UCSD-AML1 (cell line): Measurements from ENCODE around the gene ZG16.

Experiments
- DNase-seq: peaks from one replicate; lab custom pipeline; 2025; ENCODE audit not compliant: unreplicated experiment; lab: John Stamatoyannopoulos, UW

The ZG16 gene

DNA sequence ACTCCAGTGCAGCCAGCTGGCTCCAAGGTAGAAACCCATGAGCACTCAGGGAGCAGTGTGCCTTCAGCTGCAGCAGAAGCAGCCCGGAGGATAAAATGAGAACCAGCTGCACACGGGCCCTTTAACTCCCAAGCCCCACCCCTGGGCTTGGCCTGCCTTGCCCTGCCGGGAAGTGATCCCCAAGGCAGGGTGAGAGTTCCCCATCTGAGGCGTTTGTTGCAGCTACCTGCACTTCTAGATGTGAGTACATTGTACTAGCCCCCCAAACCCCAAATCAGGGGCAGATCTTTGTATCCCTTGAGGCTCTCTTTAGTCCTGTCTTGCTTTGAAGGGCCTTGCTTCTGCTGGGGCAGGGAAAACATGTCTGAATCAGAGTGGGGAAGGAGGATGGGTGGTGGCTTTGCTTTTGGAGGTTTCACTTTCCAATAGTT is 42.2 kb downstream of the ZG16 start, which contains the start of gene MVP:
Gene MVP (plus strand): TSS at position 192 of the 431 bp plus-strand sequence. CDS start 10,088 bp downstream, outside the sequence.
- peak; percentile 67 for DNase-seq

DNA sequence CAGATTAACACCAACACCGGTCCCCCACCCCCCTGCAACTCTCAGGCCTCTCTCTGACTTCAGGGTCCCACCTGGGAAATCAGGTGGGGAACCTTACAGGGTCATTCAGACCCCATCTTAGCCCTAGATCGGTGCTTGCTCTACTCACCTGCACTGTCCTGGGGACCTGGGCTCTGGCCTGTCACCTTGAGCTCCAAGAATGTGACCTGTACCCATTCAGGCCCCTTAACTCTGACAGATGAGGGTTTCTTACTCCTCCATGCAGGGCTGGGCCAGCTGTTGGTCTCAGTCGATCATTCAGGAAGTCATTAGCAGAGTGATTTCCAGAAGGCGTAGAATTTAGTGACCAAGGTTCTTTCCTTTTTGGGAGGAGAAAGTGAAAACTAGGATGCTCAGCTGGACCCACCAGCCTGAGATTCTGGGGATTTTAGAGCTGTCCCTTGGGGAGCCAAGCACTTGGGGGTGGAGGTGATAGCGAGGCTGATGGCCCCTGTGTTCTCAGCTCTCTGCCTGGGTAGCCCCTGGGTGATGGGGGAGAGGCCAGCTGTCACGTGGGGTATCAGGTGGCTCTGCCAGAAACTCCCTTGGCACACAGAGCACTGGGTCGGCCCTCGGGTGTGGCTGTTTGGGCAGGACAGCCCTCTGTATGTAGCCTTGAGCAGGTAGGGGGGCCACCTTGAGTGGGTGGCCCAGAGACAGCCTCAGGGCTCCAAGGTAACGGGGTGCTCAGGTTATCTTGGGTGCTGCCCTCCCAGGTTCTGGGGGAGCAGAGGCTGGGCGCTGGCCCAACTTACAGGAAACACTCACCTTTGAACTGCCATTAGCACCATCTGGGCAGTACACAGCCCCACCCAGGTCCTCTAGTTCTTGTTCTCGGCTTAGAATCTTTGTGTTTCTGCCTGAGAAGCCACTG is 42.9 kb downstream of the ZG16 start:
- DNase-seq: no peak

DNA sequence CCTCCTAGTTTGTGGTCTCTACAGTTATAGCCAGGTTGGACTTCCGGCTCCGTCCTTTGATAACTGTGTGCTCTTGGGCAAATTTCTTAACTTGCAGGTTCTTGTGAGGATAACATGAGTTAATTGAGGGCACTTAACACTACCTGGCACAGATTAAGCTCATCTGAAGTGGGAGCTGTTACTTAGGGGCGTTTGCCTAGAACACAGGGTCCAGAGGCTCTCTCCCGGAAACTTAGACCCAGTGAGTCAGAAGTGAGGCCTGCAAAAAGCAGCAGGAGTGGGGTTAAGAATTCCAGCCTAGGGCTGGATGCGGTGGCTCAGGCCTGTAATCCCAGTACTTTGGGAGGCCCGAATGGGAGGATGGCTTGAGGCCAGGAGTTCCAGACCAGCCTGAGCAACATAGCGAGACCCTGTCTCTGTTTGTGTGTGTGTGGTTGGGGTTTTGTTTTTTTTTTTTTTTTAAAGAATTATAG is 43.6 kb downstream of the ZG16 start:
- DNase-seq: no peak

DNA sequence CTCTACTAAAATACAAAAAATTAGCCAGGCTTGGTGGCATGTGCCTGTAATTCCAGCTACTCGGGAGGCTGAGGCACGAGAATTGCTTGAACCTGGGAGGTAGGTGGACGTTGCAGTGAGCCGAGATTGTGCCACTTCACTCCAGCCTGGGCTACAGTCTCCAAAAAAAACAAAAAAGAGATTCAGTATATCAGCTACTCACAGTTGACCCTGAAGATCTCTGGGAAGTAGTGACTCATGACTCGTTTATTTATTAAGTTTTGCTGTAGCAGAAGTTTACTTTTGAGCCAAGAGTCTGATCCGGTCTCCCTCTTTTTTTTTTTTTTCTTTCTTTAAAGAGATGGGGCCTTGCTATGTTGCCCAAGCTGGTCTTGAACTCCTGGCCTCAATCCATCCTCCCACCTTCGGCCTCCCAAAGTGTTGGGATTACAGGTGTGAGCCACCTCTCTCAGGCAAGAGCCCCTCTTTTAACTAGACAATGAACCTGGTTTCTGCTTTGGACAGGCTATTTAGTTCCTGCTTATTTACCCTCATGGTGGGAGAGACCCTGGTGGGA is 46.6 kb downstream of the ZG16 start:
- DNase-seq: no peak

DNA sequence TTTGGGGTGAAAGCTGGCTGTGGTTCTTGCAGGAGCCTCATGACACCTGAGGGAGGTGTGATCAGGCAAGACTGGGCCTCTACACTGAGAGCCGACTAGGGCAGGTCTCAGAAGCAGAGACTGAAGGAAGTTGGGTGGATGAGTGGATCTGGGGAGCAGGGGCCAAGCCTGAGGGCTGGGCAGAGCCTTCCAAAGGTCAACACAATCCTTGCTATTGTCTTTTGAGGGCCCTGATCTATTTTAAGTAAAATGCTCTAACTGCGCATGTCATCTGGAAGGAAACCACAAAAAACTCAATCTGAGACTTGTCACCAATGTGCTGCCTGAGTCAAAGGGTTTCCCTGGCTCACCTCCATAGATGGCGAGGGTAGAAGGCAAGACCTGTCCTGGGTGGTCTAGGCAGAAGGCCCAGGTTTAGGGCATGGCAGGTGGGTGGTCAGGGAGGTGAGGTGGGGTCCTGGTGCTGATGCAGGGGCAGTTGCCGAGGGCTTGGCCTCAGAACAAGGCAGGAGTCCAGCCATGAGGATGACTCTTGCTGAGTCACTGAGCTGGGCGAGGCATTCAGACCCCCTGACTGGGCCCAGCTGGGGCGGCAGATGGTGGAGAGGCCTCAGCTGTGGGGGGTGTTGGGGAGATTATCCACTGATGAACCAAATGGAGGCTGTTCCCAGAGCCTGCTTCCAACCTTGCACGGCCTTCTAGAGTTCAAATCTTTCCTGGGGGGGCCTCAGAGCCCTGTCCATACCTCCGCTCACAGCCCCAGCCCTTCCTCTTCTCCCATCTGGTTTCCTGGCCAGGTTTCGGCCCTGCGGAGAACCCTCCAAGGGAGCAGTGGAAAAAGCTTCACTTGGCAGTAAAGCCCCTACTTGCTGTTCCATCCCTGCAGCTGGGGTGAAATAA is 47.3 kb downstream of the ZG16 start:
- DNase-seq: no peak

DNA sequence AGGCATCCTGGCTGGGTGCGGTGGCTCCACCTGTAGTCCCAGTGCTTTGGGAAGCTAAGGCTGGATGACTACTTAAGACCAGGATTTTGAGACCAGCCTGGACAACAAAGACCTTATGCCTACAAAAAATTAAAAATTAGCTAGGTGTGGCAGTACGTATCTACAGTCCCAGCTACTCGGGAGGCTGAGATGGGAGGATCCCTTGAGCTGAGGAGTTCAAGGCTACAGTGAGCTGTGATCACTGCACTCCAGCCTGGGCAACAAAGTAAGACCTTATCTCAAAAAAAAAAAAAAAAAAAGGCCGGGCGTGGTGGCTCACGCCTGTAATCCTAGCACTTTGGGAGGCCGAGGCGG is 48.3 kb downstream of the ZG16 start:
- no peak for DNase-seq

DNA sequence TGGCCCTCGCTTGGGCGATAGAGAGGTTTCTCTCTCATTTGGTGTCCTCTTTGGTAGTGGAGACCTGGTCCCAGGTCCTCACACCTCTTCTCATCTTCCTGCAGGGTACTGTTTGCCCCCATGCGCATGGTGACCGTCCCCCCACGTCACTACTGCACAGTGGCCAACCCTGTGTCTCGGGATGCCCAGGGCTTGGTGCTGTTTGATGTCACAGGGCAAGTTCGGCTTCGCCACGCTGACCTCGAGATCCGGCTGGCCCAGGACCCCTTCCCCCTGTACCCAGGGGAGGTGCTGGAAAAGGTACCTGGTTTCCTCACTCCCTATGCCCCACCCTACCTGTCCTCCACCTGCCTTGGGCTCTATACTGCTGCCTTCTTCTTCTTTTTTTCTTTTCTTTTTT is 52.7 kb downstream of the ZG16 start:
- DNase-seq: no peak

DNA sequence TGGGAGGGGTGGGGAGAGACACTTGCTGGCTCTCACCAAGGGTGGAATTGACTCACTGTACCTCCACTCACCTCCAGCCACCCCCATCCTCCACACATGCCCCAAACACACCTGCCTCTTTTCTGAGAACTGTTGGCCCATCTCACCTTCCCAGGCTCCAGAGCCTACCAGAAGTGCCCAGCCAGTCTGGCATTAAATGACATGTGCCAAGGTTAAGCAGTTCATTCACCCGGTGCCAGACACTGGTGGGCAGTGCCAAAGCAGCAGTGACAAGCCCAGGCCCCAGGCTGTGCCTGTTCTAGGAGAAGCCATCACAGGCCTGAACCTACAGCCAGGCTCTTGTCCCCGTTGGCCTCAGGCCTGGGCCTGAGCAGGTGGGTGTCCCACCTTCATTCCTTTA is 53.4 kb downstream of the ZG16 start:
- DNase-seq: no peak
